ENCODE measurements around the gene ERFE.

DNA sequence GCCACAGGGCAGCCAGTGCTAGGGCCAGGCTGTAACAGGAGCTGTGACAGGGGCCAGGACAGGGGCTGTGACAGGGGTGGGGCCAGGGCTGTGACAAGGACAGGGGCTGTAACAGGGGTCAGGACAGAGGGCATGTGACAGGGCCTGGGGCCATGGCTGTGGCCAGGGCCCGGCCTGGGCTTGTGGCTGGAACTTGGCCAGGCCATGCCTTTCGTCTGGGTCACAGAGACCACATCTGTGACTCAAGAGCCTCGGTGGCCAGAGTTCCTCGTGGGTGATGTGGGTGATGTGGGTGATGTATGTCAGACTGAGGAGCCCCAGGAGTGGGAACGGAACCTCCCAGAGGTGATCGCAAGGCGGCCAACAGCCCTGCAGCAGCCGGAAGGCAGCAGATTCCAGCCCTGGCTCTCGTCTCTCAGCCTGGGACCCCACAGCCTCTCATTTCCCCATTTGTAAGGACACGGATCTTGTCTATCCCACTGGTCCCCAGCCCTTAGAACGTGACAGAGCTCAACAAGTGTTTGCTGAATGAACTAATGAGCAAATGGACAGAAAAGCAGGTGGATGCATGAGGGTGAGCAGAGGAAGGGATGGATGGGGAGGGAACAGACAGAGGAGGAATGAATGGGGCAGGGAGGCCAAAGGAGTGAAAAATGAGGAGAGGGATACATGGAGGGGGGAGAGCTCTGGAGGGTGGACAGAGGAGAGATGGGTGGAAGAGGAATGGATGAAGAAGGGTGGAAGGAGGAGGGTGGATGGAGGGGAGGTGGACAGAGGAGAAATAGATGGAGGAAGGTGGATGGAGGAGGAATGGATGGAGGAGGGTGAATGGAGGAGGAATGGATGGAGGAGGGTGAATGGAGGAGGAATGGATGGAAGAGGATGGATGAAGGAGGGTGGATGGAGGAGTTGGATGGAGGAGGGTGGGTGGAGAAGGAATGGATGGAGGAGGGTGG is 41.3 kb upstream of the ERFE start:
- TF ChIP-seq, protein P1, sequence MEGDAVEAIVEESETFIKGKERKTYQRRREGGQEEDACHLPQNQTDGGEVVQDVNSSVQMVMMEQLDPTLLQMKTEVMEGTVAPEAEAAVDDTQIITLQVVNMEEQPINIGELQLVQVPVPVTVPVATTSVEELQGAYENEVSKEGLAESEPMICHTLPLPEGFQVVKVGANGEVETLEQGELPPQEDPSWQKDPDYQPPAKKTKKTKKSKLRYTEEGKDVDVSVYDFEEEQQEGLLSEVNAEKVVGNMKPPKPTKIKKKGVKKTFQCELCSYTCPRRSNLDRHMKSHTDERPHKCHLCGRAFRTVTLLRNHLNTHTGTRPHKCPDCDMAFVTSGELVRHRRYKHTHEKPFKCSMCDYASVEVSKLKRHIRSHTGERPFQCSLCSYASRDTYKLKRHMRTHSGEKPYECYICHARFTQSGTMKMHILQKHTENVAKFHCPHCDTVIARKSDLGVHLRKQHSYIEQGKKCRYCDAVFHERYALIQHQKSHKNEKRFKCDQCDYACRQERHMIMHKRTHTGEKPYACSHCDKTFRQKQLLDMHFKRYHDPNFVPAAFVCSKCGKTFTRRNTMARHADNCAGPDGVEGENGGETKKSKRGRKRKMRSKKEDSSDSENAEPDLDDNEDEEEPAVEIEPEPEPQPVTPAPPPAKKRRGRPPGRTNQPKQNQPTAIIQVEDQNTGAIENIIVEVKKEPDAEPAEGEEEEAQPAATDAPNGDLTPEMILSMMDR (IDR thresholded peaks at IDR 0.05; ENCODE audit: borderline replicate concordance, extremely low read depth, low read length, poor library complexity, severe bottlenecking), result no peak
- TF ChIP-seq EZH2 (IDR thresholded peaks at IDR 0.05; ENCODE audit: borderline replicate concordance, low read depth, low read length, severe bottlenecking), result no peak
